EH (cell line): ENCODE measurements around the gene ISM1.
A peak's percentile ranks its signal among the peaks of the same experiment; 100 is the strongest.

Experiments
- DNase-seq: peaks from one replicate; pipeline ENCODE4 v3.0.0-alpha.2; 2015; ENCODE audit warnings: low read depth

Gene ISM1

GRCh38 chr20:13348311-13349234 lies 127.5 kb downstream of the ISM1 start:
- peak; percentile 88 for DNase-seq

GRCh38 chr20:13349235-13349604 lies 128.1 kb downstream of the ISM1 start:
- DNase-seq, result peak; percentile 63
